Loucy (cell line): ENCODE measurements around the gene MDFI.

Experiments used
- EZH2phosphoT487 ChIP-seq: fragments of 200-600 bp; IDR thresholded peaks from 2 replicates; pipeline ENCODE4 v1.6.1; 2018; ENCODE audit warnings: antibody characterized with exemption, mild to moderate bottlenecking, moderate library complexity, borderline replicate concordance
- TF ChIP-seq, protein P1 (sequence below): fragments of 200-600 bp; sonication (generic); conservative IDR thresholded peaks from 2 replicates; pipeline ENCODE4 v1.5.1; 2014; ENCODE audit warnings: mild to moderate bottlenecking, antibody characterized with exemption, low read length

DNA sequence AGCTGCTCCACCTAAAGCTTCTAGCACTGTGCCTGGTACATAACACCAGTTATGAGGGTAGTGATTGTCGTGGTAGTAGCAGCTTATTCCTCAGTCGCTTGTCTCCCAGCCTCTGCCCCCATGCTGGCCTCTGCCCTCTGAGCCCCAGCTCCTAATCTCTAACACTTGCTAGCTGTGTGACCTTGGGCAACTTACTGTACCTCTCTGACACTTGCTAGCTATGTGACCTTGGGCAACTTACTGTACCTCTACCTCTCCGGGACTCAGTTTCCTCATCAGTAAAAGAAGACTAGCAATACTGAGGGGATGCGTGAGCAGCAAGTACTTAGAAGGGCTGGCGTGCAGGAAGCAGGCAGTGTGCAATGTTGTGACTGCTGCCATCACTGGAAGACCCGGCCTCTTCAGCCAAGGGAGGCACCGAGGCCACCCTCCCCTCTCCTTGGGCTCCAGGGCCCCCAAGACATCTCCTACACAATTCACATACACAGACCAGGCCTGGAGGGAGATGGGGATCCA, 9.9 kb downstream of the MDFI start:
- TF ChIP-seq, protein P1, sequence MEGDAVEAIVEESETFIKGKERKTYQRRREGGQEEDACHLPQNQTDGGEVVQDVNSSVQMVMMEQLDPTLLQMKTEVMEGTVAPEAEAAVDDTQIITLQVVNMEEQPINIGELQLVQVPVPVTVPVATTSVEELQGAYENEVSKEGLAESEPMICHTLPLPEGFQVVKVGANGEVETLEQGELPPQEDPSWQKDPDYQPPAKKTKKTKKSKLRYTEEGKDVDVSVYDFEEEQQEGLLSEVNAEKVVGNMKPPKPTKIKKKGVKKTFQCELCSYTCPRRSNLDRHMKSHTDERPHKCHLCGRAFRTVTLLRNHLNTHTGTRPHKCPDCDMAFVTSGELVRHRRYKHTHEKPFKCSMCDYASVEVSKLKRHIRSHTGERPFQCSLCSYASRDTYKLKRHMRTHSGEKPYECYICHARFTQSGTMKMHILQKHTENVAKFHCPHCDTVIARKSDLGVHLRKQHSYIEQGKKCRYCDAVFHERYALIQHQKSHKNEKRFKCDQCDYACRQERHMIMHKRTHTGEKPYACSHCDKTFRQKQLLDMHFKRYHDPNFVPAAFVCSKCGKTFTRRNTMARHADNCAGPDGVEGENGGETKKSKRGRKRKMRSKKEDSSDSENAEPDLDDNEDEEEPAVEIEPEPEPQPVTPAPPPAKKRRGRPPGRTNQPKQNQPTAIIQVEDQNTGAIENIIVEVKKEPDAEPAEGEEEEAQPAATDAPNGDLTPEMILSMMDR, result no peak
- TF ChIP-seq EZH2phosphoT487, result no peak
